SU-DHL-6 (cell line): ENCODE results near the gene SAG.

Experiments used
- H2AFZ ChIP-seq: fragments of 200-600 bp; sonication (generic); 2 replicates; pipeline ENCODE4 v1.6.1; 2014; ENCODE audit warnings: low read depth, mild to moderate bottlenecking, moderate library complexity, mixed read lengths, antibody characterized with exemption, low read length; ENCODE audit not compliant: severe bottlenecking
- H3F3A ChIP-seq: fragments of 200-600 bp; shearing (Covaris generic); 2 replicates; pipeline ENCODE4 v1.6.0; 2016; ENCODE audit warnings: antibody characterized with exemption, mild to moderate bottlenecking; ENCODE audit not compliant: insufficient read depth
- H3K27ac ChIP-seq: fragments of 200-600 bp; sonication (generic); 2 replicates; pipeline ENCODE4 v1.5.1; 2016; ENCODE audit warnings: low read depth, mild to moderate bottlenecking, low read length, moderate library complexity, mixed read lengths
- H3K27me3 ChIP-seq: fragments of 200-600 bp; sonication (generic), shearing (Covaris generic); 2 replicates; pipeline ENCODE4 v1.6.0; 2014; ENCODE audit warnings: mild to moderate bottlenecking, low read length
- H3K36me3 ChIP-seq: fragments of 200-600 bp; sonication (generic); 2 replicates; pipeline ENCODE4 v1.6.1; 2014; ENCODE audit warnings: mild to moderate bottlenecking, low read length, mixed read lengths
- H3K4me2 ChIP-seq: fragments of 300-600, 200-600 bp; shearing (Covaris generic), sonication (generic); 2 replicates; pipeline ENCODE4 v1.6.0; 2014; ENCODE audit warnings: low read length, low read depth, mild to moderate bottlenecking; ENCODE audit not compliant: poor library complexity, severe bottlenecking
- H3K4me3 ChIP-seq: fragments of 200-600 bp; sonication (generic); 2 replicates; pipeline ENCODE4 v1.5.1; 2014; ENCODE audit warnings: antibody characterized with exemption, low read length, mild to moderate bottlenecking, mixed read lengths; ENCODE audit not compliant: insufficient read depth, poor library complexity, severe bottlenecking
- H3K79me2 ChIP-seq: fragments of 200-600 bp; sonication (generic); 2 replicates; pipeline ENCODE4 v1.6.1; 2014; ENCODE audit warnings: mild to moderate bottlenecking, low read length, moderate library complexity; ENCODE audit not compliant: insufficient read depth
- H3K9ac ChIP-seq: fragments of 200-600 bp; sonication (generic); 2 replicates; pipeline ENCODE4 v1.7.0; 2014; ENCODE audit warnings: mild to moderate bottlenecking, low read length
- H3K9me2 ChIP-seq: fragments of 200-600 bp; sonication (generic); replicated peaks from 2 replicates; pipeline ENCODE4 v1.6.1; 2014; ENCODE audit warnings: low read length; ENCODE audit not compliant: insufficient read depth
- H3K9me3 ChIP-seq: fragments of 200-600 bp; sonication (generic); 2 replicates; pipeline ENCODE4 v1.6.1; 2014; ENCODE audit warnings: low read length, mixed read lengths; ENCODE audit not compliant: insufficient read depth
- H4K20me1 ChIP-seq: fragments of 200-600 bp; sonication (generic); 2 replicates; pipeline ENCODE4 v1.6.1; 2014; ENCODE audit warnings: low read depth, mild to moderate bottlenecking, antibody characterized with exemption, low read length, moderate library complexity, mixed read lengths
- EZH2phosphoT487 ChIP-seq: fragments of 200-600 bp; sonication (generic), shearing (Covaris generic); conservative IDR thresholded peaks from 2 replicates; pipeline ENCODE4 v1.6.1; 2018; ENCODE audit warnings: mild to moderate bottlenecking, antibody characterized with exemption, low read length, moderate library complexity, mixed read lengths
- TF ChIP-seq, protein P1 (sequence below): fragments of 200-600 bp; sonication (generic); IDR thresholded peaks from one replicate; pipeline ENCODE4 v1.5.1; 2017; ENCODE audit warnings: antibody characterized with exemption, mild to moderate bottlenecking, low read length, moderate library complexity; ENCODE audit not compliant: insufficient read depth, poor library complexity, severe bottlenecking

Gene SAG

DNA sequence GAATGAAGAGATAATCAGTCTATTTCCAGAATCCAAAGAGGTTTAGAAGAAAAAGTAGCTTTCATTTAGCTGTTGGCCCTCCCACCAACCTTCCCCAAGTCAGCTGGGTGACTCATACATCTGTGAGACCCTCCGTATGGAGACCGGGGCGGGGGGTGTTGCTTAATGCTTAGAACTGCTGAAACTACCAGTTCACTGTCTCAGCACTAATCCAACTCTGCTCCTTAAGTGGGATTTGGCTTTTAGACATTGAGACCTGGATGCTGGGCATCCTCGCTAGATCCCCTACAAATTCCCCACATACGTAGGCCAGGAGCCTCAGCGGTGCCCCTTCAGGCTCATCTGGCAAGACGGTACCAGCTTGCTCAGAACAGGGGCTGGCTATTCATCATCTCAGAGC is at the start of gene SAG:
Gene SAG, plus strand, starts transcription at position 252 of the 400 bp plus-strand sequence. CDS start 1,374 bp downstream, outside the sequence.
- no peaks in the 10 kb centered on the region for H3K27me3 ChIP-seq
- H4K20me1 ChIP-seq: no peaks in the 10 kb centered on the region
- H3K27ac ChIP-seq: no peak within 1 kb of the TSS
- H3K9ac ChIP-seq: no peak within 1 kb of the TSS
- no peaks in the 10 kb centered on the region for H3K36me3 ChIP-seq
- H3K79me2 ChIP-seq: no peaks in the 10 kb centered on the region
- TF ChIP-seq, protein P1, sequence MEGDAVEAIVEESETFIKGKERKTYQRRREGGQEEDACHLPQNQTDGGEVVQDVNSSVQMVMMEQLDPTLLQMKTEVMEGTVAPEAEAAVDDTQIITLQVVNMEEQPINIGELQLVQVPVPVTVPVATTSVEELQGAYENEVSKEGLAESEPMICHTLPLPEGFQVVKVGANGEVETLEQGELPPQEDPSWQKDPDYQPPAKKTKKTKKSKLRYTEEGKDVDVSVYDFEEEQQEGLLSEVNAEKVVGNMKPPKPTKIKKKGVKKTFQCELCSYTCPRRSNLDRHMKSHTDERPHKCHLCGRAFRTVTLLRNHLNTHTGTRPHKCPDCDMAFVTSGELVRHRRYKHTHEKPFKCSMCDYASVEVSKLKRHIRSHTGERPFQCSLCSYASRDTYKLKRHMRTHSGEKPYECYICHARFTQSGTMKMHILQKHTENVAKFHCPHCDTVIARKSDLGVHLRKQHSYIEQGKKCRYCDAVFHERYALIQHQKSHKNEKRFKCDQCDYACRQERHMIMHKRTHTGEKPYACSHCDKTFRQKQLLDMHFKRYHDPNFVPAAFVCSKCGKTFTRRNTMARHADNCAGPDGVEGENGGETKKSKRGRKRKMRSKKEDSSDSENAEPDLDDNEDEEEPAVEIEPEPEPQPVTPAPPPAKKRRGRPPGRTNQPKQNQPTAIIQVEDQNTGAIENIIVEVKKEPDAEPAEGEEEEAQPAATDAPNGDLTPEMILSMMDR: no peak
- TF ChIP-seq EZH2phosphoT487: no peak
- no peaks in the 10 kb centered on the region for H3K9me3 ChIP-seq
- H2AFZ ChIP-seq: no peak within 1 kb of the TSS
- no peaks in the 10 kb centered on the region for H3K9me2 ChIP-seq
- H3K4me3 ChIP-seq: no peak within 1 kb of the TSS
- H3F3A ChIP-seq: no peaks in the 10 kb centered on the region
- no peak within 1 kb of the TSS for H3K4me2 ChIP-seq

DNA sequence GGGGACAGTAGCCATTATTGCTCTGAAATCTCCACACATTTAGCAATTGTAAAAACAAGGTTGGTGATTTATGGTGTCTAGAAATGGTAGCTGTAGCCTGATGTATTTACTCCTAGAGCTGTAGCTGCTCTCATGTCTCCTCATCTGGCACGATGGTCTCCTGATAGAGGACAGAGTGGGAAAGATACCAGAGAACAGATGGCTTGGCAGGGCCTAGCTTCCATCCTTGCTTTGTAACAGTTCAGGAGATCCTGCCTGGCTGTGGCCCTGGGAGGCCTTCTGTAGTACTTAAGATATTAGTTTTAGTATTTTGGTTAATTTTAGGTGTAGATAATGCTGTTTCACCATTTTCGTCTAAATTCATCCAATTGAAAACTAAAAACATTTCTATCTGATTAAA is 49.4 kb upstream of the SAG start:
- Histone ChIP-seq H2AFZ (no peak overlapping the region), H3K27ac (no peak overlapping the region), H3K4me3 (no peak overlapping the region), H3F3A (0 out of 2 replicates have a peak, but pooled peaks cover 3% of the 10 kb centered on the region), H3K27me3 (no peaks in the 10 kb centered on the region), H3K9me2 (no peaks in the 10 kb centered on the region), H3K9me3 (no peaks in the 10 kb centered on the region), H3K36me3 (peaks cover 7% of the 10 kb centered on the region; the same call in 1 of the 2 replicates), H4K20me1 (no peaks in the 10 kb centered on the region; the same call in 1 of the 2 replicates), H3K79me2 (peaks cover 57% of the 10 kb centered on the region), H3K9ac (no peak overlapping the region), H3K4me2 (no peak overlapping the region)
- TF ChIP-seq, protein P1: no peak

DNA sequence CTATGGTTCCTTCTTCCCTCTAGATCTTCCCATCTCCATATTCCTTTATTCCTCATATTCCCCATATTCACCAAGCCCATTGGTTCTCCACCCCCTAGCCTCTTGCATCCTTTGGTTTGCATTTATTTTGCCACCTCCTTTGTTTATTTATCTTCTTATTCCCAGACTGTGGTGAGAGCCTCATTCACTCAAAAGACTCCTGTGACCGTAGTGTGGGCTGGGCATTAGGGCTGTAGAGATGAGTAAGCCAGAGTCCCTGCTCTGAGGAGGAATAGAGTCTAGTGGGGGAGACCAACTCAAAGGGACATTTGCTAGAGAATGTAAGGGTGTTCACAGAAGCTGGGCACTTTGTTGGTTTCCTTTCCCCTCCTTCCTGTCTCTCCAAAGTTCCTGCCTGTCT is 47.9 kb upstream of the SAG start:
- Histone ChIP-seq H3K27ac (no peak overlapping the region), H3K4me2 (no peak overlapping the region), H3K9me2 (no peaks in the 10 kb centered on the region), H3K27me3 (no peaks in the 10 kb centered on the region), H3K79me2 (peaks cover 42% of the 10 kb centered on the region), H3K9ac (no peak overlapping the region), H3K36me3 (peaks cover 14% of the 10 kb centered on the region; the same call in 1 of the 2 replicates), H3K9me3 (no peaks in the 10 kb centered on the region), H2AFZ (no peak overlapping the region), H4K20me1 (no peaks in the 10 kb centered on the region; the same call in 1 of the 2 replicates), H3K4me3 (no peak overlapping the region), H3F3A (0 out of 2 replicates have a peak, but pooled peaks cover 3% of the 10 kb centered on the region)
- TF ChIP-seq, protein P1: no peak
- no peak for TF ChIP-seq EZH2phosphoT487
